Astrocyte (in vitro differentiated cells and primary cell): ENCODE data around the gene PSD4. TPM values are rescaled to one million over a fixed set of nuclear protein-coding genes. Genes with fewer than 3 reads are reported as not detected.

ENCODE experiments used
- DNase-seq: peaks from one replicate; pipeline ENCODE4 v3.0.0-alpha.2; 2010; ENCODE audit warnings: low read depth
- FAIRE-seq: peaks from 2 replicates; lab custom pipeline; 2011; peaks lifted over from hg19 to GRCh38; lab: Jason Lieb, UNC
- H2AFZ ChIP-seq: 2 replicates; pipeline ENCODE4 v1.6.0; 2012; ENCODE audit warnings: low read depth, low read length, inconsistent platforms
- H3K27ac ChIP-seq: 2 replicates; pipeline ENCODE4 v1.5.1; 2011; ENCODE audit warnings: low read depth, low read length, inconsistent platforms
- H3K27me3 ChIP-seq: 2 replicates; pipeline ENCODE4 v1.6.0; 2011; ENCODE audit warnings: low read length, inconsistent platforms; ENCODE audit not compliant: insufficient read depth
- H3K36me3 ChIP-seq: 2 replicates; pipeline ENCODE4 v1.5.1; 2011; ENCODE audit warnings: low read length, inconsistent platforms; ENCODE audit not compliant: insufficient read depth
- H3K4me1 ChIP-seq: 2 replicates; pipeline ENCODE4 v1.5.1; 2011; ENCODE audit warnings: low read length, inconsistent platforms; ENCODE audit not compliant: insufficient read depth
- H3K4me2 ChIP-seq: 2 replicates; pipeline ENCODE4 v1.6.0; 2012; ENCODE audit warnings: low read length, inconsistent platforms
- H3K4me3 ChIP-seq: 2 replicates; pipeline ENCODE4 v1.5.1; 2011; ENCODE audit warnings: low read depth, mild to moderate bottlenecking, low read length, inconsistent platforms; ENCODE audit not compliant: insufficient read depth
- H3K79me2 ChIP-seq: 2 replicates; pipeline ENCODE4 v1.6.0; 2012; ENCODE audit warnings: mild to moderate bottlenecking, low read length, inconsistent platforms; ENCODE audit not compliant: insufficient read depth
- H3K9ac ChIP-seq: 2 replicates; pipeline ENCODE4 v1.6.0; 2012; ENCODE audit warnings: mild to moderate bottlenecking, low read length, inconsistent platforms
- H3K9me3 ChIP-seq: 2 replicates; pipeline ENCODE4 v1.5.1; 2012; ENCODE audit warnings: low read depth, mild to moderate bottlenecking, low read length, inconsistent platforms; ENCODE audit not compliant: insufficient read depth
- H4K20me1 ChIP-seq: 2 replicates; pipeline ENCODE4 v1.6.0; 2012; ENCODE audit warnings: low read length, inconsistent platforms; ENCODE audit not compliant: insufficient read depth
- H3K27ac Mint-ChIP-seq: one replicate; pipeline ENCODE4 v1.8.0; 2021; ENCODE audit warnings: mild to moderate bottlenecking, mixed read lengths; ENCODE audit not compliant: unreplicated experiment
- H3K27me3 Mint-ChIP-seq: one replicate; pipeline ENCODE4 v1.8.0; 2021; ENCODE audit warnings: low read depth, mixed read lengths; ENCODE audit not compliant: unreplicated experiment
- H3K36me3 Mint-ChIP-seq: one replicate; pipeline ENCODE4 v1.8.0; 2021; ENCODE audit warnings: low read depth, mixed read lengths; ENCODE audit not compliant: unreplicated experiment
- H3K4me1 Mint-ChIP-seq: one replicate; pipeline ENCODE4 v1.8.0; 2021; ENCODE audit warnings: low read depth, mixed read lengths; ENCODE audit not compliant: unreplicated experiment
- H3K4me3 Mint-ChIP-seq: one replicate; pipeline ENCODE4 v1.8.0; 2021; ENCODE audit warnings: mild to moderate bottlenecking, moderate library complexity, mixed read lengths; ENCODE audit not compliant: unreplicated experiment
- H3K9me3 Mint-ChIP-seq: one replicate; pipeline ENCODE4 v1.8.0; 2021; ENCODE audit warnings: mild to moderate bottlenecking, mixed read lengths; ENCODE audit not compliant: unreplicated experiment
- EZH2 ChIP-seq: IDR thresholded peaks from 2 replicates; pipeline ENCODE4 v1.6.1; 2012; ENCODE audit warnings: mild to moderate bottlenecking, low read length, inconsistent platforms; ENCODE audit not compliant: insufficient read depth
- total RNA-seq: library from RNA; stranded (reverse); gene quantifications from 2 replicates; pipeline ENCODE4 v1.2.1, GENCODE V29; 2021
- TF ChIP-seq, protein P1 (sequence below): IDR thresholded peaks from 2 replicates; pipeline ENCODE4 v1.5.1; 2011; ENCODE audit warnings: low read depth, mild to moderate bottlenecking, inconsistent platforms, low read length, moderate library complexity; ENCODE audit not compliant: insufficient read depth

The PSD4 gene
- total RNA-seq, 1 donor from 2014 or later, result 4.0 TPM

DNA sequence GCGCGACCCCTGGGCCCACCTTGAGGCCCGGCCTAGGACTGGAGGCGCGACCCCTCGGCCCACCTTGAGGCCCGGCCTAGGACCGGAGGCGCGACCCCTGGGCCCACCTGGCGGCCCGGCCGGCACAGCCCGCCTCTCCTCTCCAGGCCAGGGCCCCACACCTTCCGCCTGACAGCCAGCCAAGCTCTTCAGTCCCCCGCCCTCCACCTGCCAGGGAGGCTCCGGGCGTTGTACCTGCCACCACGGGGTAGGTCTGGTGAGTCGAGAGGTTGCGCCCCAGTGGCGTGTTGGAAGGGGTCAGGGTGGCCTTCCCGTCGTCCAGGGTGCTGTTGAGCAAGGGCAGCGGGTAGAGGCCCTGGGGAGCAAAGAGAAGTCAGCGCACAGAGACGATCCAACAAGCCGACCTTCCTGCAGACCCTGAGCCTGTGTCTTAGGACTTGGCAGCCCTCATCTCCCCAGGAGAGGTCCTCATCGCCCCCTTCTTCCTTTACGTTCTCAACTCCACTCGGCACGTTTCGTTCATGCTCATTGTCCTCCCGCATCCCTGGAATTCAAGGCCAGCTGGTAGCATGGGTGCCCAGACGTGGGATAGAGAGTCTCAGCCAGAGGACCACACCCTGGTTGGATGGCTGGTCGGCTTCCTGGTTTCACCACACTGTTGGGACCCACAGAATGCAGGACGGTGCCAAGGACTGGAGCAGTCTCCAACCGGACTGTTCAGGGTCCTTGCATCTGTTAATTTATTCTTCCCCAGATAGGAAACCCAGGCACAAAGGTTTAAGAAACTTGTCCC is 62.8 kb downstream of the PSD4 start:
- H3K9ac ChIP-seq, result no peak overlapping the region
- no peak overlapping the region for H3K27ac ChIP-seq
- H3K4me3 ChIP-seq, result no peak overlapping the region
- peaks cover 26% of the 10 kb centered on the region for H3K4me1 ChIP-seq
- no peak overlapping the region for H2AFZ ChIP-seq
- H3K9me3 ChIP-seq, result no peaks in the 10 kb centered on the region
- peaks cover 27% of the 10 kb centered on the region for H3K4me1 Mint-ChIP-seq
- H3K27me3 ChIP-seq, result no peaks in the 10 kb centered on the region
- peaks cover 2% of the 10 kb centered on the region for H3K27me3 Mint-ChIP-seq
- no peaks in the 10 kb centered on the region for H3K36me3 Mint-ChIP-seq
- no peaks in the 10 kb centered on the region for H3K79me2 ChIP-seq
- no peak overlapping the region for H3K4me2 ChIP-seq
- H4K20me1 ChIP-seq, result no peaks in the 10 kb centered on the region
- H3K27ac Mint-ChIP-seq, result no peak overlapping the region
- no peaks in the 10 kb centered on the region for H3K36me3 ChIP-seq
- no peaks in the 10 kb centered on the region for H3K9me3 Mint-ChIP-seq
- DNase-seq (no peak), FAIRE-seq (no peak)
- no peak for TF ChIP-seq EZH2
- TF ChIP-seq, protein P1, sequence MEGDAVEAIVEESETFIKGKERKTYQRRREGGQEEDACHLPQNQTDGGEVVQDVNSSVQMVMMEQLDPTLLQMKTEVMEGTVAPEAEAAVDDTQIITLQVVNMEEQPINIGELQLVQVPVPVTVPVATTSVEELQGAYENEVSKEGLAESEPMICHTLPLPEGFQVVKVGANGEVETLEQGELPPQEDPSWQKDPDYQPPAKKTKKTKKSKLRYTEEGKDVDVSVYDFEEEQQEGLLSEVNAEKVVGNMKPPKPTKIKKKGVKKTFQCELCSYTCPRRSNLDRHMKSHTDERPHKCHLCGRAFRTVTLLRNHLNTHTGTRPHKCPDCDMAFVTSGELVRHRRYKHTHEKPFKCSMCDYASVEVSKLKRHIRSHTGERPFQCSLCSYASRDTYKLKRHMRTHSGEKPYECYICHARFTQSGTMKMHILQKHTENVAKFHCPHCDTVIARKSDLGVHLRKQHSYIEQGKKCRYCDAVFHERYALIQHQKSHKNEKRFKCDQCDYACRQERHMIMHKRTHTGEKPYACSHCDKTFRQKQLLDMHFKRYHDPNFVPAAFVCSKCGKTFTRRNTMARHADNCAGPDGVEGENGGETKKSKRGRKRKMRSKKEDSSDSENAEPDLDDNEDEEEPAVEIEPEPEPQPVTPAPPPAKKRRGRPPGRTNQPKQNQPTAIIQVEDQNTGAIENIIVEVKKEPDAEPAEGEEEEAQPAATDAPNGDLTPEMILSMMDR, result no peak
- H3K4me3 Mint-ChIP-seq, result no peak overlapping the region

DNA sequence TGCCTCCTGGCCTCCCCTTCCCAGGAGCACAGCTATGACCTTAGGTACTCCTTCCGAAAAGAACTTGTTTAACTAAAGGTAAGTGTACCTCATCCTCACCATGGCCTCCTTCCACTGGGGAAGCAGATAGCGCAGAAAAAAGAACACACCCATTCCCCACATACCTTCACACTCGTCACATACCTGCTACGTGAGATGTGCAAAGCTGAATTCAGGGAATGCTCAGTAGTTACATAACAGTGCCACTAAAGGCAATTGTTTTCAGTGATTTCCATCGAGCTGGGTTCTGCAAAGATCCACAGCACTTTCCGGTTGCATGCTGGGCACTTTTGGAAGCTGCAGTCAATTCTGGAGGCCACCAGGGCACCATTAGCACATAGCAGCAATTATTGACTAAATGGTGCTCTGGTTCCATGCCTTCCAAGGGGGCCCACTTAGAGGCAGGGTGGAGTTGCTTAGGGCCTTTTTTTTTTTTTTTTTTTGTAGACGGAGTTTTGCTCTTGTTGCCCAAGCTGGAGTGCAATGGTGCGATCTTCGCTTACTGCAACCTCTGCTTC is 63.9 kb downstream of the PSD4 start:
- Histone ChIP-seq H3K36me3 (no peaks in the 10 kb centered on the region), H2AFZ (no peak overlapping the region), H3K4me2 (no peak overlapping the region), H3K79me2 (no peaks in the 10 kb centered on the region), H3K27me3 (no peaks in the 10 kb centered on the region), H3K4me1 (peaks cover 31% of the 10 kb centered on the region), H3K4me3 (no peak overlapping the region), H4K20me1 (no peaks in the 10 kb centered on the region), H3K9ac (no peak overlapping the region), H3K27ac (no peak overlapping the region), H3K9me3 (no peaks in the 10 kb centered on the region)
- Mint-ChIP-seq H3K36me3 (no peaks in the 10 kb centered on the region), H3K9me3 (no peaks in the 10 kb centered on the region), H3K4me1 (peaks cover 28% of the 10 kb centered on the region), H3K27ac (no peak overlapping the region), H3K27me3 (no peaks in the 10 kb centered on the region), H3K4me3 (no peak overlapping the region)
- FAIRE-seq (no peak), DNase-seq (no peak)
- TF ChIP-seq, protein P1, result no peak
- TF ChIP-seq EZH2, result no peak
